HepG2 (cell line): ENCODE measurements around the gene KIAA1958. TPM values are rescaled to one million over a fixed set of nuclear protein-coding genes. Genes with fewer than 3 reads are reported as not detected.

Experiments
- ATAC-seq: fragments of 200-7000 bp; cut with Tn5 transposase; 3 replicates; pipeline ENCODE4 v1.9.1; 2020; ENCODE audit warnings: mild to moderate bottlenecking, moderate library complexity
- BruUV-seq: library from RNA; stranded (reverse); fragments of 400-500 nt; replicated peaks from 2 replicates; lab custom pipeline; 2021; lab: Mats Ljungman, UMichigan
- CTCF ChIA-PET: fragments of 300-600 bp; formaldehyde crosslinking; extraction: SDS; loops from one replicate; lab custom pipeline; 2021; ENCODE audit warnings: low total read pairs, inconsistent platforms, low intra/inter-chr PET ratio; lab: Yijun Ruan, JAX
- POLR2A ChIA-PET: fragments of 350-600 bp; sonication (Branson Sonifier 250); formaldehyde crosslinking; loops from one replicate; lab custom pipeline; 2020; ENCODE audit warnings: antibody characterized with exemption, inconsistent platforms; lab: Yijun Ruan, JAX
- DNase-seq: peaks from one replicate; pipeline ENCODE4 v3.0.0-alpha.2; 2015; ENCODE audit warnings: low spot score
- FAIRE-seq: peaks from 3 replicates; lab custom pipeline; 2011; peaks lifted over from hg19 to GRCh38; lab: Jason Lieb, UNC
- H2AFZ ChIP-seq: one replicate; pipeline ENCODE4 v1.6.1; 2011; ENCODE audit warnings: low read length, inconsistent platforms
- H3K27ac ChIP-seq: fragments of 300-600 bp; 3 replicates; pipeline ENCODE4 v1.8.0; 2011; ENCODE audit warnings: mixed run types, mild to moderate bottlenecking, mixed read lengths, low read length, inconsistent platforms; ENCODE audit not compliant: insufficient read depth; ENCODE audit errors: extremely low read length
- H3K27me3 ChIP-seq, 2 experiments: fragments of 200-600 bp in 1 of 2; 2 replicates in 1 of 2; 3 replicates in 1 of 2; pipeline versions ENCODE4 v1.6.0 to v1.8.0; 2011; ENCODE audit warnings: low read length in 2 of 2, mild to moderate bottlenecking in 2 of 2, moderate library complexity in 2 of 2, inconsistent platforms in 1 of 2; ENCODE audit not compliant: insufficient read depth in 2 of 2, control insufficient read depth in 1 of 2
- H3K36me3 ChIP-seq, 2 experiments: fragments of 200-600 bp in 1 of 2; replicated peaks in 1 of 2; 2 replicates in 1 of 2; 3 replicates in 1 of 2; pipeline versions ENCODE4 v1.5.1 to v1.8.0; 2011; ENCODE audit warnings: low read length in 2 of 2, inconsistent platforms in 1 of 2; ENCODE audit not compliant: insufficient read depth in 2 of 2, control insufficient read depth in 1 of 2
- H3K4me1 ChIP-seq: 2 replicates; pipeline ENCODE4 v1.5.1; 2012; ENCODE audit warnings: low read length, inconsistent platforms; ENCODE audit not compliant: insufficient read depth
- H3K4me2 ChIP-seq: 2 replicates; pipeline ENCODE4 v1.6.0; 2011; ENCODE audit warnings: low read depth, low read length, inconsistent platforms
- H3K4me3 ChIP-seq, 3 experiments: fragments of 200-600 bp in 1 of 3; sonication (generic), shearing (Covaris generic) in 1 of 3; replicated peaks in 1 of 3; 2 replicates each; pipeline ENCODE4 v1.5.1; 2011 to 2016; ENCODE audit warnings: low read length in 3 of 3, inconsistent platforms in 2 of 3, low read depth in 2 of 3, mild to moderate bottlenecking in 2 of 3, control low read depth in 1 of 3, mixed read lengths in 1 of 3; ENCODE audit not compliant: insufficient read depth in 1 of 3
- H3K79me2 ChIP-seq: one replicate; pipeline ENCODE4 v1.6.1; 2011; ENCODE audit warnings: low read length, inconsistent platforms; ENCODE audit not compliant: insufficient read depth
- H3K9ac ChIP-seq: 2 replicates; pipeline ENCODE4 v1.6.0; 2011; ENCODE audit warnings: mild to moderate bottlenecking, low read depth, low read length, inconsistent platforms; ENCODE audit not compliant: insufficient read depth
- H3K9me3 ChIP-seq: 2 replicates; pipeline ENCODE4 v1.5.1; 2012; ENCODE audit warnings: mild to moderate bottlenecking, low read length
- H4K20me1 ChIP-seq: 2 replicates; pipeline ENCODE4 v1.6.0; 2011; ENCODE audit warnings: inconsistent platforms, mild to moderate bottlenecking, low read length, moderate library complexity; ENCODE audit not compliant: insufficient read depth
- FOXP1 ChIP-seq, 2 experiments: fragments of 450-650 bp in 1 of 2; IDR thresholded peaks; 2 replicates each; pipeline ENCODE4 v1.6.1; 2017 to 2018; ENCODE audit warnings: antibody characterized with exemption in 1 of 2
- KDM1A ChIP-seq: IDR thresholded peaks from 2 replicates; pipeline ENCODE4 v1.6.1; 2016; ENCODE audit warnings: missing compliant biosample characterization
- TARDBP ChIP-seq: sonication (generic); formaldehyde crosslinking; IDR thresholded peaks from 2 replicates; pipeline ENCODE4 v1.8.0; 2022; ENCODE audit warnings: mild to moderate bottlenecking, missing genetic modification reagents
- ZFP82 ChIP-seq: sonication (generic); formaldehyde crosslinking; IDR thresholded peaks from 2 replicates; pipeline ENCODE4 v1.5.1; 2020; ENCODE audit warnings: mild to moderate bottlenecking, missing genetic modification reagents, borderline replicate concordance
- ZNF225 ChIP-seq: sonication (generic); formaldehyde crosslinking; IDR thresholded peaks from 2 replicates; pipeline ENCODE4 v1.4.0; 2020; ENCODE audit warnings: mild to moderate bottlenecking, missing genetic modification reagents
- ZNF75D ChIP-seq: sonication (generic); formaldehyde crosslinking; IDR thresholded peaks from 2 replicates; pipeline ENCODE4 v1.8.1; 2023; ENCODE audit warnings: missing genetic modification reagents, mild to moderate bottlenecking, borderline replicate concordance
- WGBS: methylation state at CpG from one replicate; pipeline ENCODE4 v1.1.6; 2017; ENCODE audit warnings: low lambda C conversion rate; 5-methylcytosine and 5-hydroxymethylcytosine counted together
- in situ Hi-C: cut with HindIII; loops from 2 replicates; pipeline ENCODE4 v1.10.0; 2017; ENCODE audit warnings: low pct_unique_long_range_greater_than_20kb; ENCODE audit not compliant: extremely low pct_ligation_motif_present
- intact Hi-C: fragments of 100-400 bp; cut with micrococcal nuclease; formaldehyde crosslinking; loops from one replicate; pipeline ENCODE4 v1.10.0; 2022; ENCODE audit not compliant: unreplicated experiment
- polyA plus RNA-seq, 8 experiments: library from polyadenylated mRNA; depleted of rRNA in 3 of 8; stranded (reverse) in 7 of 8; unstranded in 1 of 8; fragments of >200 nt; fragmentation: Illumina TruSeq in 4 of 8; extraction: Trizol in 4 of 8; gene quantifications; 2 replicates each; pipeline versions ENCODE4 v1.2.1 to v1.2.3, GENCODE V29; 2011 to 2016; ENCODE audit warnings: low read depth in 4 of 8, missing spikeins in 1 of 8, mixed read lengths in 1 of 8; ENCODE audit not compliant: insufficient read depth in 1 of 8
- total RNA-seq, 5 experiments: library from RNA; depleted of rRNA; stranded (reverse); fragments of >200 nt; fragmentation: Illumina TruSeq; extraction: Trizol; gene quantifications; 2 replicates each; pipeline ENCODE4 v1.2.3, GENCODE V29; 2016; ENCODE audit warnings: low read depth in 1 of 5
- TF ChIP-seq, protein P1 (sequence below): sonication (generic); formaldehyde crosslinking; conservative IDR thresholded peaks from 2 replicates; pipeline ENCODE4 v1.8.0; 2022; ENCODE audit warnings: low read depth, missing genetic modification reagents
- TF ChIP-seq, protein P2 (sequence below): sonication (generic); formaldehyde crosslinking; conservative IDR thresholded peaks from 2 replicates; pipeline ENCODE4 v1.8.0; 2022; ENCODE audit warnings: missing genetic modification reagents

Gene KIAA1958
- total and polyA plus RNA-seq, 2 of the 13 experiments (the other 11 are each of a cell fraction or from before 2014, with no cell fraction given) = 8.5 to 10.3 TPM

DNA sequence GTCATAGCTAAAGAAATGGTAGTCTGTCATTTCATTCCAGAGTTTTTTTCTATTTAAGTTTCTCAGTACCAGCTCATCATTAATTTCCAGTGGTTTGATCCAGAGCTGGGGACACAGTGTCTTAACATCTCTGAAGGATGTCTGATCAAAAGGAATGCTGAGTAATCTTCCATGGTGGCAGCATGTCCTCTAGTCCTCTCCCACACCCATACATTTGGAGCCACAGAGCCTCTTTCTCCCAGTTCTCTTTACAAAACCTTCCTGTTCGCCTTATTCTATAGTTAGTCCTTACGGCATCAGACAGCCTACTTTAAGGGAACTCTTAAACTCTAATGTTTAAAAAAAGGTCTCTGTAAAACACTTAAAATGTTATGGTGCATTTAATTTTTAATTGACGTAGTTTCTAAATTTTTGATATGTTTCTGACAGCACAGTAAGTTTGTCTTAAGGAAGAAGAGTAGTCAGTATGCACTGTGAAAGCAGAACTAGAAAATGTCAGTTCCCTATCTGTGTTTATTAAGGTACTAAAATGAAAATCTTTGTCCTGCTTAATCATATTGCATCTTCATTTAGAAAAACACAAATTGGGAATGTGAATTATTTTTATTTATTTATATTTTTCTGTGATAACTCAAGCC, 134.5 kb downstream of the KIAA1958 start:
- no peak overlapping the region for H3K27ac ChIP-seq
- H3K9me3 ChIP-seq = no peaks in the 10 kb centered on the region
- no peak overlapping the region for H2AFZ ChIP-seq
- ATAC-seq (no peak), DNase-seq (no peak), FAIRE-seq (no peak)
- no peak overlapping the region for H3K4me2 ChIP-seq
- H3K27me3 ChIP-seq = no peaks in the 10 kb centered on the region
- peaks cover 7 to 22% of the 10 kb centered on the region in 2 experiments for H3K36me3 ChIP-seq
- H3K9ac ChIP-seq = no peak overlapping the region
- H3K79me2 ChIP-seq = no peaks in the 10 kb centered on the region
- TF ChIP-seq, protein P1, sequence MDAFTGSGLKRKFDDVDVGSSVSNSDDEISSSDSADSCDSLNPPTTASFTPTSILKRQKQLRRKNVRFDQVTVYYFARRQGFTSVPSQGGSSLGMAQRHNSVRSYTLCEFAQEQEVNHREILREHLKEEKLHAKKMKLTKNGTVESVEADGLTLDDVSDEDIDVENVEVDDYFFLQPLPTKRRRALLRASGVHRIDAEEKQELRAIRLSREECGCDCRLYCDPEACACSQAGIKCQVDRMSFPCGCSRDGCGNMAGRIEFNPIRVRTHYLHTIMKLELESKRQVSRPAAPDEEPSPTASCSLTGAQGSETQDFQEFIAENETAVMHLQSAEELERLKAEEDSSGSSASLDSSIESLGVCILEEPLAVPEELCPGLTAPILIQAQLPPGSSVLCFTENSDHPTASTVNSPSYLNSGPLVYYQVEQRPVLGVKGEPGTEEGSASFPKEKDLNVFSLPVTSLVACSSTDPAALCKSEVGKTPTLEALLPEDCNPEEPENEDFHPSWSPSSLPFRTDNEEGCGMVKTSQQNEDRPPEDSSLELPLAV (CRISPR knock-in tag) = no peak
- intact Hi-C loops = no loop called here
- ChIA-PET CTCF (no interaction called here), POLR2A (no interaction called here)
- no peak overlapping the region for H3K4me3 ChIP-seq
- BruUV-seq = no TSS peak
- WGBS = 63% methylated on average over 3 of the region's 3 CpGs
- H3K4me1 ChIP-seq = peaks cover 6% of the 10 kb centered on the region; the same call in 1 of the 2 replicates
- no peaks in the 10 kb centered on the region for H4K20me1 ChIP-seq
- in situ Hi-C loops = no loop called here

DNA sequence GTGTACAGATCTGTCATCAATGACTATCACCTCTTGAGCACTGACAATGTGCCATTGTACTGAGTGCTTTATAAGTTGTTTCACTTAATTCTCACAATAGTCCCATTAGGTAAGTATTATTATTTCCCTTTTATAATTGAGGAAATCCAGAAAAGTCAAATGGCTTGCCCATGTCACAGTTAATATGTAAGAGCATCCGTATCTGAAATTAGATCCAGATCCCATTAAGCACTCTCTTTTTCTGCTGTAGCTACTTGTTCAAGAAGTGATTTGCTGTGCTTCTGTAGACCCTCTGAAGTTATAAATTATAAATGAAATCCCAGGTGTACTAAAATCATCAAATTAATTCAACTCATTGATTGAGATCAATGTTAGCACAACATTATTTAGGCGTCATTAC, 136.6 kb downstream of the KIAA1958 start:
- peaks cover 4 to 14% of the 10 kb centered on the region in 2 experiments for H3K36me3 ChIP-seq
- intact Hi-C loops = no loop called here
- no peak overlapping the region for H3K27ac ChIP-seq
- CTCF ChIA-PET = no interaction called here
- H2AFZ ChIP-seq = no peak overlapping the region
- ATAC-seq = no peak
- H3K9me3 ChIP-seq = no peaks in the 10 kb centered on the region
- no peak overlapping the region for H3K4me3 ChIP-seq
- H3K9ac ChIP-seq = no peak overlapping the region
- H3K79me2 ChIP-seq = no peaks in the 10 kb centered on the region
- no peak for DNase-seq
- in situ Hi-C loops = no loop called here
- FAIRE-seq = no peak
- peaks cover 6% of the 10 kb centered on the region; the same call in 1 of the 2 replicates for H3K4me1 ChIP-seq
- no peaks in the 10 kb centered on the region for H4K20me1 ChIP-seq
- 95% methylated on average over 2 of the region's 2 CpGs for WGBS
- BruUV-seq = no TSS peak
- H3K27me3 ChIP-seq = no peaks in the 10 kb centered on the region
- POLR2A ChIA-PET = no interaction called here
- H3K4me2 ChIP-seq = no peak overlapping the region
- TF ChIP-seq ZNF75D (no peak), KDM1A (CRISPR knock-in tag) (no peak), ZNF225 (CRISPR knock-in tag) (no peak), ZFP82 (no peak), TARDBP (no peak), FOXP1 (IDR thresholded peaks at IDR 0.05) (no peak), FOXP1 (CRISPR knock-in tag; IDR thresholded peaks at IDR 0.05) (no peak)
- TF ChIP-seq, protein P2, sequence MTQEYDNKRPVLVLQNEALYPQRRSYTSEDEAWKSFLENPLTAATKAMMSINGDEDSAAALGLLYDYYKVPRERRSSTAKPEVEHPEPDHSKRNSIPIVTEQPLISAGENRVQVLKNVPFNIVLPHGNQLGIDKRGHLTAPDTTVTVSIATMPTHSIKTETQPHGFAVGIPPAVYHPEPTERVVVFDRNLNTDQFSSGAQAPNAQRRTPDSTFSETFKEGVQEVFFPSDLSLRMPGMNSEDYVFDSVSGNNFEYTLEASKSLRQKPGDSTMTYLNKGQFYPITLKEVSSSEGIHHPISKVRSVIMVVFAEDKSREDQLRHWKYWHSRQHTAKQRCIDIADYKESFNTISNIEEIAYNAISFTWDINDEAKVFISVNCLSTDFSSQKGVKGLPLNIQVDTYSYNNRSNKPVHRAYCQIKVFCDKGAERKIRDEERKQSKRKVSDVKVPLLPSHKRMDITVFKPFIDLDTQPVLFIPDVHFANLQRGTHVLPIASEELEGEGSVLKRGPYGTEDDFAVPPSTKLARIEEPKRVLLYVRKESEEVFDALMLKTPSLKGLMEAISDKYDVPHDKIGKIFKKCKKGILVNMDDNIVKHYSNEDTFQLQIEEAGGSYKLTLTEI (CRISPR knock-in tag) = no peak
- TF ChIP-seq, all 625 proteins: peak for 0
